K562 (cell line): Measurements from ENCODE around the gene SNCB. TPM values are rescaled to one million over a fixed set of nuclear protein-coding genes. Genes with fewer than 3 reads are reported as not detected.

ENCODE experiments used
- ATAC-seq: fragments of 200-7000 bp; cut with Tn5 transposase; 3 replicates; pipeline ENCODE4 v1.9.1; 2020; ENCODE audit warnings: moderate library complexity
- BruUV-seq: library from RNA; stranded (reverse); fragments of 400-500 nt; replicated peaks from 2 replicates; lab custom pipeline; 2021; lab: Mats Ljungman, UMichigan
- CTCF ChIA-PET: fragments of 300-600 bp; formaldehyde crosslinking; extraction: SDS; loops from one replicate; lab custom pipeline; 2021; ENCODE audit warnings: low intra/inter-chr PET ratio; lab: Yijun Ruan, JAX
- POLR2A ChIA-PET: fragments of 300-600, 350-650 bp; sonication (Branson Sonifier 250); formaldehyde crosslinking; extraction: SDS; loops from one replicate; lab custom pipeline; 2021; ENCODE audit warnings: antibody characterized with exemption, inconsistent platforms; lab: Yijun Ruan, JAX
- DNase-seq, 4 experiments: peaks; one replicate each; pipeline versions ENCODE4 v3.0.0 to v3.0.0-alpha.2; 2011 to 2018; ENCODE audit warnings: low spot score in 3 of 4, mixed read lengths in 3 of 4; ENCODE audit errors: extremely low read depth in 1 of 4
- FAIRE-seq: peaks from 2 replicates; lab custom pipeline; 2011; peaks lifted over from hg19 to GRCh38; lab: Jason Lieb, UNC
- H2AFZ ChIP-seq: 2 replicates; pipeline ENCODE4 v1.6.0; 2011; ENCODE audit warnings: low read depth, low read length, control low read depth, inconsistent platforms
- H3K27ac ChIP-seq: fragments of 200-600 bp; 3 replicates; pipeline ENCODE4 v1.8.0; 2011; ENCODE audit warnings: low read depth, mild to moderate bottlenecking, control low read depth, inconsistent platforms, low read length, moderate library complexity, mixed read lengths; ENCODE audit errors: extremely low read depth
- H3K27me3 ChIP-seq, 2 experiments: fragments of 300-600 bp in 1 of 2; 2 replicates in 1 of 2; 3 replicates in 1 of 2; pipeline versions ENCODE4 v1.6.0 to v1.8.0; 2011; ENCODE audit warnings: inconsistent platforms in 2 of 2, low read length in 2 of 2, mild to moderate bottlenecking in 1 of 2, mixed read lengths in 1 of 2, moderate library complexity in 1 of 2; ENCODE audit not compliant: control insufficient read depth in 2 of 2, insufficient read depth in 2 of 2
- H3K36me3 ChIP-seq: fragments of 300-600 bp; 3 replicates; pipeline ENCODE4 v1.8.0; 2011; ENCODE audit warnings: mild to moderate bottlenecking, low read length, inconsistent platforms; ENCODE audit not compliant: control insufficient read depth, insufficient read depth
- H3K4me1 ChIP-seq, 2 experiments: fragments of 200-600 bp in 1 of 2; replicated peaks in 1 of 2; 2 replicates in 1 of 2; 3 replicates in 1 of 2; pipeline versions ENCODE4 v1.5.1 to v1.8.0; 2011; ENCODE audit warnings: inconsistent platforms in 2 of 2, low read length in 2 of 2, mild to moderate bottlenecking in 1 of 2, mixed read lengths in 1 of 2, moderate library complexity in 1 of 2; ENCODE audit not compliant: control insufficient read depth in 2 of 2, insufficient read depth in 2 of 2
- H3K4me2 ChIP-seq: 2 replicates; pipeline ENCODE4 v1.6.1; 2011; ENCODE audit warnings: low read length, control low read depth, inconsistent platforms, mixed read lengths; ENCODE audit not compliant: insufficient read depth
- H3K4me3 ChIP-seq: fragments of 200-600 bp; sonication (generic), shearing (Covaris generic); 2 replicates; pipeline ENCODE4 v1.5.1; 2016; ENCODE audit warnings: control low read depth, inconsistent platforms
- H3K79me2 ChIP-seq: fragments of 200-600 bp; 3 replicates; pipeline ENCODE4 v1.8.0; 2011; ENCODE audit warnings: low read length, inconsistent platforms; ENCODE audit not compliant: control insufficient read depth, insufficient read depth
- H3K9ac ChIP-seq, 2 experiments: 2 replicates each; pipeline versions ENCODE4 v1.6.0 to v1.6.1; 2011; ENCODE audit warnings: low read depth in 2 of 2, low read length in 2 of 2, control low read depth in 1 of 2, inconsistent platforms in 1 of 2, mild to moderate bottlenecking in 1 of 2, mixed read lengths in 1 of 2; ENCODE audit not compliant: insufficient read depth in 1 of 2
- H3K9me1 ChIP-seq: one replicate; pipeline ENCODE4 v1.6.0; 2011; ENCODE audit warnings: inconsistent platforms, mild to moderate bottlenecking, low read length, moderate library complexity; ENCODE audit not compliant: control insufficient read depth, insufficient read depth
- H3K9me3 ChIP-seq: replicated peaks from 2 replicates; pipeline ENCODE4 v1.5.1; 2011; ENCODE audit warnings: low read depth, low read length, inconsistent platforms; ENCODE audit not compliant: control insufficient read depth, insufficient read depth
- H4K20me1 ChIP-seq: replicated peaks from 2 replicates; pipeline ENCODE4 v1.6.1; 2011; ENCODE audit warnings: low read length, inconsistent platforms, mixed read lengths; ENCODE audit not compliant: control insufficient read depth, insufficient read depth
- ATF3 ChIP-seq, 2 experiments: fragments of 450-650 bp in 1 of 2; sonication (generic) in 1 of 2; formaldehyde crosslinking in 1 of 2; IDR thresholded peaks in 1 of 2; conservative IDR thresholded peaks in 1 of 2; 2 replicates each; pipeline versions ENCODE4 v1.6.1 to v1.8.1; 2016 to 2023; ENCODE audit warnings: mild to moderate bottlenecking in 2 of 2, moderate library complexity in 2 of 2, inconsistent platforms in 1 of 2, missing genetic modification reagents in 1 of 2
- BCOR ChIP-seq: fragments of 450-650 bp; IDR thresholded peaks from 2 replicates; pipeline ENCODE4 v1.6.1; 2016
- ESRRA ChIP-seq: fragments of 450-650 bp; IDR thresholded peaks from 2 replicates; pipeline ENCODE4 v1.6.1; 2014; ENCODE audit warnings: low read depth, mild to moderate bottlenecking, moderate library complexity, borderline replicate concordance
- MAX ChIP-seq: sonication (generic); formaldehyde crosslinking; IDR thresholded peaks from 2 replicates; pipeline ENCODE4 v1.9.0; 2022; ENCODE audit warnings: mild to moderate bottlenecking, missing genetic modification reagents
- PCBP2 ChIP-seq: fragments of 200-400 bp; formaldehyde crosslinking; IDR thresholded peaks from 2 replicates; pipeline ENCODE4 v1.6.1; 2018; ENCODE audit warnings: low read length, low read depth, mild to moderate bottlenecking, moderate library complexity; ENCODE audit not compliant: poor library complexity, severe bottlenecking
- RBM25 ChIP-seq: fragments of 200-400 bp; formaldehyde crosslinking; IDR thresholded peaks from 2 replicates; pipeline ENCODE4 v1.6.1; 2018; ENCODE audit warnings: low read length, low read depth, moderate library complexity; ENCODE audit not compliant: severe bottlenecking
- ZNF197 ChIP-seq: fragments of 200-800 bp; sonication (Bioruptor generic); IDR thresholded peaks from 2 replicates; pipeline ENCODE4 v1.6.1; 2016; ENCODE audit warnings: low read depth, missing genetic modification characterization, missing compliant biosample characterization
- WGBS: fragments of 100-300 bp; shearing (Covaris generic); methylation state at CpG from one replicate; pipeline ENCODE4 v1.1.6; 2016; ENCODE audit warnings: low coverage, mixed read lengths; ENCODE audit not compliant: insufficient coverage; ENCODE audit errors: missing lambda C conversion rate; 5-methylcytosine and 5-hydroxymethylcytosine counted together
- in situ Hi-C: fragments of 300-500 bp; cut with MboI; formaldehyde crosslinking; loops from 4 replicates; pipeline ENCODE4 v1.15.0; 2018; ENCODE audit warnings: inconsistent platforms, mixed read lengths
- intact Hi-C: fragments of 100-400 bp; cut with micrococcal nuclease; formaldehyde crosslinking; loops from 2 replicates; pipeline ENCODE4 v1.14.2; 2022
- polyA plus RNA-seq, 8 experiments: library from polyadenylated mRNA; depleted of rRNA in 4 of 8; stranded (reverse) in 5 of 8; unstranded in 3 of 8; fragments of >200 nt; fragmentation: Nextera tagmentation in 2 of 8; fragmentation: Illumina TruSeq in 1 of 8; extraction: Ambion mirVana in 2 of 8; extraction: Trizol in 1 of 8; gene quantifications; 2 replicates each; pipeline versions ENCODE4 v1.2.1 to v1.2.3, GENCODE V29; 2011 to 2014; ENCODE audit warnings: inconsistent platforms in 1 of 8, missing spikeins in 1 of 8
- total RNA-seq, 7 experiments: library from RNA; depleted of rRNA in 6 of 7; stranded (reverse); fragments of >200 nt in 6 of 7; fragmentation: Illumina TruSeq in 2 of 7; extraction: Trizol in 2 of 7; gene quantifications; 2 replicates each; pipeline versions ENCODE4 v1.2.1 to v1.2.3, GENCODE V29; 2011 to 2021; ENCODE audit warnings: low replicate concordance in 1 of 7

Gene SNCB
- total and polyA plus RNA-seq, 9 of the 15 experiments (the other 6 are each of a cell fraction or from before 2014, with no cell fraction given), result not detected

- FAIRE-seq, result no peak
- intact Hi-C loops, result no loop called here
- no TSS peak for BruUV-seq
These were observed 47.3 kb downstream of the SNCB start for GRCh38 chr5:176583076-176583475.

More at GRCh38 chr5:176583076-176583475, 47.3 kb downstream of the SNCB start:
- Histone ChIP-seq H2AFZ (no peak overlapping the region), H3K4me3 (no peak overlapping the region), H3K4me1 (peaks cover 0 to 16% of the 10 kb centered on the region in 2 experiments; a peak in 3 of 5 replicates), H3K9me3 (peaks cover 11% of the 10 kb centered on the region), H3K27ac (no peak overlapping the region), H3K36me3 (no peaks in the 10 kb centered on the region), H3K27me3 (peaks cover 9 to 43% of the 10 kb centered on the region in 2 experiments; a peak in 4 of 5 replicates), H3K79me2 (no peaks in the 10 kb centered on the region), H4K20me1 (no peaks in the 10 kb centered on the region), H3K9ac (no peak overlapping the region), H3K9me1 (no peaks in the 10 kb centered on the region), H3K4me2 (no peak overlapping the region)
- ChIA-PET CTCF (no interaction called here), POLR2A (no interaction called here)
- DNase-seq (no peak), ATAC-seq (no peak)
- 7% methylated on average over 4 of the region's 4 CpGs for WGBS
- TF ChIP-seq RBM25, result peak; percentile 52
- TF ChIP-seq BCOR, result peak; percentile 61; the same call in 1 of the 2 replicates
- peak; percentile 37; the same call in 1 of the 2 replicates for TF ChIP-seq ATF3 (IDR thresholded peaks at IDR 0.05)
- no peak for TF ChIP-seq ATF3 (CRISPR knock-in tag; conservative IDR thresholded peaks at IDR 0.05)
- TF ChIP-seq MAX, result no peak
- TF ChIP-seq ZNF197 (CRISPR knock-in tag), result no peak
- no peak for TF ChIP-seq PCBP2
- TF ChIP-seq ESRRA, result peak; percentile 93
- in situ Hi-C loops, result loop anchor here (25.0 kb wide), 1 partner anchor 846 kb away; no protein-coding TSS in a partner anchor
